Measurements from ENCODE around the gene NFIB.

NFIB gene

DNA sequence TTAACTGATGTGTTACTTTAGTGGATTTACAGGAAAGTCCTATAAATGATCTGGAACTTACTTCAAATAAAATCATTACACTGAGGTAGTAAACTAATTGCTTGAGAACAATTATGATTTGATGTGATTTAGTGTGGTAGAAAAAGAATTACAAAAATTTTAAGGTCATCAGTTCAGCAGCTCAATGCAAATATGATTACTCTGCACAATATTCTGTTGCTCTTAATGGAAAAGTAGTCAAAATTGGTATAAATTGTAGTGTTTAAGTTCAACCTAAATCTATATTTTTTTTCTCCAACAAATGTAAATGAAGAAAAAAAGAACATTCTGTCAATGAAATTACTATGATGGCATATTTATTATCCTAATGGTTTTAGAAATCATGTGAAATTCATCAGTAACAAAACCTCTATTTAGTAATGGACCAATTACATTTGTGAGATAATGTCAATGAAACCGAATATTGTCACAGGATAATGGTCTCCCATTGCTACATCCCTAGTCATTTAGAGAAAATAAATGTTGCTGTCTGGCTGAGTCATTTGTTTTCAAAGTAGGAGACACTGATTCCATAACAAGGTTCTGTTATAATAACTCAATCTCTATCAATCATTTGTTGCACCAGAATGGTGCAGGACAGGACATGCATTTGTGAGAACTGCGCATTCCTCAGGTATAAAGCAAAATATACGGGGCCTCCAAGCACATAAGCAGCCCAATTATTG, 177.1 kb downstream of the NFIB start:
- Mint-ChIP-seq H3K9me3 (no peaks in the 10 kb centered on the region), H3K27me3 (ENCODE audit: low read depth) (no peaks in the 10 kb centered on the region), H3K4me3 (no peak overlapping the region), H3K36me3 (ENCODE audit: low read depth) (peaks cover 39% of the 10 kb centered on the region), H3K4me1 (peaks cover 49% of the 10 kb centered on the region), H3K27ac (peak overlapping the region; percentile 30 to 73 (median 47))
- TF ChIP-seq, protein P1, sequence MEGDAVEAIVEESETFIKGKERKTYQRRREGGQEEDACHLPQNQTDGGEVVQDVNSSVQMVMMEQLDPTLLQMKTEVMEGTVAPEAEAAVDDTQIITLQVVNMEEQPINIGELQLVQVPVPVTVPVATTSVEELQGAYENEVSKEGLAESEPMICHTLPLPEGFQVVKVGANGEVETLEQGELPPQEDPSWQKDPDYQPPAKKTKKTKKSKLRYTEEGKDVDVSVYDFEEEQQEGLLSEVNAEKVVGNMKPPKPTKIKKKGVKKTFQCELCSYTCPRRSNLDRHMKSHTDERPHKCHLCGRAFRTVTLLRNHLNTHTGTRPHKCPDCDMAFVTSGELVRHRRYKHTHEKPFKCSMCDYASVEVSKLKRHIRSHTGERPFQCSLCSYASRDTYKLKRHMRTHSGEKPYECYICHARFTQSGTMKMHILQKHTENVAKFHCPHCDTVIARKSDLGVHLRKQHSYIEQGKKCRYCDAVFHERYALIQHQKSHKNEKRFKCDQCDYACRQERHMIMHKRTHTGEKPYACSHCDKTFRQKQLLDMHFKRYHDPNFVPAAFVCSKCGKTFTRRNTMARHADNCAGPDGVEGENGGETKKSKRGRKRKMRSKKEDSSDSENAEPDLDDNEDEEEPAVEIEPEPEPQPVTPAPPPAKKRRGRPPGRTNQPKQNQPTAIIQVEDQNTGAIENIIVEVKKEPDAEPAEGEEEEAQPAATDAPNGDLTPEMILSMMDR (IDR thresholded peaks at IDR 0.05; ENCODE audit: unreplicated experiment in 3 of 3): no peak

DNA sequence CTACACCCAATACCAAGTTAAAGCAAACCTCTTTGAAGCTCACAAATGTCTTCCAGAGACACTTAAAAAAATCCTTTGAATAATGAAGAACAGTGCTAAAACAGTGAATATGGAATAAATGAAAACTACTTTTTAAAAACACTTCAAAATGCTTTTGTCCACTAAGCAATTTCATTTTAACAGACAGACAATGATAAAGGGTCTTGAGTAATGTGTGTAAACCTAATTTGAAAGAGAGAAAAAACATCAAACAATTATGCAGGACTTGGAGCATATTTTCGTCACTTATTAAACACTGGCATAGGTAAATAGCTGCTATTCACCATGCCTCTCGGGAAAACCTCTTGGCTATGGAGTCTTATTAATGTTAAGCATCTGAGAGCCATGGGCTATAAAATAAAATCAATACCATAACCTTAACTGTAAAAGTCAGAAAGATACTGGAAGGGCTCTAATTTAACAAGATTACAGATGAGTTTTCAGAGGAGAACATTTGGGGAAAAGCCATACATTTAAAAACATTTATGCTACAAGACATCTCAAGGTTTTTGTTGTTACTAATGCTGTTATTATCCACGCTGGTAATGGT, 177.8 kb downstream of the NFIB start:
- Mint-ChIP-seq H3K36me3 (ENCODE audit: low read depth) (peaks cover 43% of the 10 kb centered on the region), H3K9me3 (no peaks in the 10 kb centered on the region), H3K27ac (peak overlapping the region; percentile 30 to 73 (median 47)), H3K4me3 (no peak overlapping the region), H3K4me1 (peaks cover 53% of the 10 kb centered on the region), H3K27me3 (ENCODE audit: low read depth) (no peaks in the 10 kb centered on the region)
- TF ChIP-seq, protein P1 (IDR thresholded peaks at IDR 0.05; ENCODE audit: unreplicated experiment in 3 of 3): no peak

DNA sequence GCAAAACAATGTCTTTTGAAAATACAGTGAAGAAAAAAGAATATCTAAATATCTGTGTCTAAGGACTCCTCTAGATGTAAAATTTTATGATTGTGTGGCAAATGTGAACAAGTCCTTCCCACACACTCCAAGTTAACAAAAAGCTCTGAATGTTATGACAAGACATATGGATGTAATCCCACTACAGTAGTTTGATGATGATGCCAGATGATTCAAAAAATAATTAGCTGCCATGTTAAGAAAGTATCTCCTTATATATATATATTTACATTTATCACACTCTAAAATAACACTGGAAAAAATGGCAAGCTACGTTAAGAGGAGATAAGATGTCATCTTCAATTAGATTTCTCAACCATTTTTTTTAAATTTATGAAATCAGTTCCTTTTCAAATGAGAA, 178.5 kb downstream of the NFIB start:
- TF ChIP-seq, protein P1 (IDR thresholded peaks at IDR 0.05; ENCODE audit: unreplicated experiment in 3 of 3): no peak
- peaks cover 56% of the 10 kb centered on the region for H3K4me1 Mint-ChIP-seq
- peak overlapping the region; percentile 43 to 72 (median 47) for H3K27ac Mint-ChIP-seq
- no peak overlapping the region for H3K4me3 Mint-ChIP-seq
- H3K27me3 Mint-ChIP-seq (ENCODE audit: low read depth): no peaks in the 10 kb centered on the region
- H3K36me3 Mint-ChIP-seq (ENCODE audit: low read depth): peaks cover 44% of the 10 kb centered on the region
- no peaks in the 10 kb centered on the region for H3K9me3 Mint-ChIP-seq

DNA sequence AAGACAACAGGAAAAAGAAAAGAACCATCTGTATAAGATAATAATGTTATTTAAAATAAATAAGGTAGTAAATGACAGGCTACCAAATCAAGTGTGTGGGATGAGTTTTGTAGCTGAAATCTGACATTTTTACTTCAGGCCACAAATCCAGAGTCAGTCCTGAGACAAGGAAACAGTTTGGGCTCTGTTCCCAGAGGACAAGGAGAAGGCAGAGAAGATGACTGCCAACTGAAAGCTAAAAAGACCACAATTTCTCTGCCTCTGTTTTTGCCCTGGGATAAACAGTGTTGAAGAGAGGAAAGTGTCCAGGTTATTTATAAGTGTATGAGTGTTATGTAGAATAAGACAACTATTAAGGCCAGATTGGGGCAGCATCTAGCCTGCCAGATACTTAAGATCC, 180.5 kb downstream of the NFIB start:
- H3K27me3 Mint-ChIP-seq (ENCODE audit: low read depth): no peaks in the 10 kb centered on the region
- H3K4me3 Mint-ChIP-seq: no peak overlapping the region
- H3K4me1 Mint-ChIP-seq: peaks cover 58% of the 10 kb centered on the region
- TF ChIP-seq, protein P1 (IDR thresholded peaks at IDR 0.05; ENCODE audit: unreplicated experiment in 3 of 3): no peak
- no peaks in the 10 kb centered on the region for H3K9me3 Mint-ChIP-seq
- H3K27ac Mint-ChIP-seq: peak overlapping the region; percentile 71 to 89 (median 74)
- H3K36me3 Mint-ChIP-seq (ENCODE audit: low read depth): peaks cover 53% of the 10 kb centered on the region

DNA sequence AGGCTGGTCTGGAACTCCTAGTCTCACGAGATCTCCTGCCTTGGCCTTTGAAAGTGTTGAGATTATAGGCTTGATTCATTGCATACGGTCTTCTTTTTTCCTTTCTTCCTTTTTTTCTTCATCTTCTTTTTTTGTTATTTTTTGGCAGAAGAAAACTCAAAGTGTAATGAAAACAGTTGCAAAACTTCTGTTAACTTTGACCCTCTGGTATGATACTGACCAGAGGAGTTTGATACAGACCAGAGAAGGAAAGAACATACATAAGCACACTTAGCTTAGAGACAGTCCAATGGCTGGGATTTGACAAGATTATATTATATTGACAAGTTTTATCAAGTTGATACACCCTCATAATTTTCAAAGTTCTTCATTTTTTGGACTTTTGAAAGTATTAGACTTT, 181.2 kb downstream of the NFIB start:
- Mint-ChIP-seq H3K4me3 (no peak overlapping the region), H3K9me3 (no peaks in the 10 kb centered on the region), H3K27me3 (ENCODE audit: low read depth) (no peaks in the 10 kb centered on the region), H3K4me1 (peaks cover 58% of the 10 kb centered on the region), H3K36me3 (ENCODE audit: low read depth) (peaks cover 49% of the 10 kb centered on the region), H3K27ac (peak overlapping the region; percentile 65 to 89 (median 74))
- TF ChIP-seq, protein P1 (IDR thresholded peaks at IDR 0.05; ENCODE audit: unreplicated experiment in 3 of 3): no peak
